ENCODE data around the gene CARD11.
"Not testable (repeated sequence)": the region's sequence is repeated elsewhere in the genome, so short reads cannot be mapped to it uniquely, and the experiment has no call there.

The CARD11 gene

DNA sequence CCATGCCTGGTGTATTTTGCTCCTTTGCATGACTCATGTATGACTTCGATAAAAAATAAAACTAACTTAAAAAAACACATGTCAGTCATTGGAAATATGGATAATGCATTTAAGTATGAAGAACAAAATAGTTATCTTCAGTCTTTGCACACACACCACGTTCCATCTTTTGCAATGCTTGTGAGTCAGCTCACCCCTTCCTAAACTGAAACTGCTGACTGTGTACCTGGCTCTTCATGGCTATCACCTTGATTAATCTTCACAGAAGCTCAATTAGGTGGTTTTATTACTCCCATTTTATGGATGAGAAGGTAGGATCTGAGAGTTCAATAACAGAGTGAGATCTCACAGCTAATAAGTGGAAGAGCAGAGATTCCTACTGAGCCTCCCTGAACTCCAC, 79.5 kb downstream of the CARD11 start:
- DNase-seq (ENCODE audit: low read depth, low spot score) = no peak

DNA sequence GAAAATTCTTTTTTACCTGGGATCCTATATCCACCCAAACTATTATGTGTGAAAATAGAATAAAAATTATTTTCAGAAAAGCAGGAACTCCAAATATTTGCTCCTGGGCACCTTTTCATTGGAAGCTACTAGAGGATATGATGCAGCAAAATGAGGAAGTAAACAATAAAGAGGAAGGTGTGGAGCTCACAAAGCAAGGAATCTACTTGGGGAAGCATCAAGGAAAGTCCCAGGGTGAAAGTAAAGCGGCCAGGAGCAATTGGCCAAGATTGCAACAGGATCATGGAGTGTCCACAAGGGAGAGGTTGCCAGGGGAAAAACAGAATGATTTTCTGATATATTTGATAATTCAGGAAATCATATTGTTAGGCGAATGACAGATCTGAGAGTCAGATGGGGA, 80.8 kb downstream of the CARD11 start:
- DNase-seq (ENCODE audit: low read depth, low spot score) = no peak

DNA sequence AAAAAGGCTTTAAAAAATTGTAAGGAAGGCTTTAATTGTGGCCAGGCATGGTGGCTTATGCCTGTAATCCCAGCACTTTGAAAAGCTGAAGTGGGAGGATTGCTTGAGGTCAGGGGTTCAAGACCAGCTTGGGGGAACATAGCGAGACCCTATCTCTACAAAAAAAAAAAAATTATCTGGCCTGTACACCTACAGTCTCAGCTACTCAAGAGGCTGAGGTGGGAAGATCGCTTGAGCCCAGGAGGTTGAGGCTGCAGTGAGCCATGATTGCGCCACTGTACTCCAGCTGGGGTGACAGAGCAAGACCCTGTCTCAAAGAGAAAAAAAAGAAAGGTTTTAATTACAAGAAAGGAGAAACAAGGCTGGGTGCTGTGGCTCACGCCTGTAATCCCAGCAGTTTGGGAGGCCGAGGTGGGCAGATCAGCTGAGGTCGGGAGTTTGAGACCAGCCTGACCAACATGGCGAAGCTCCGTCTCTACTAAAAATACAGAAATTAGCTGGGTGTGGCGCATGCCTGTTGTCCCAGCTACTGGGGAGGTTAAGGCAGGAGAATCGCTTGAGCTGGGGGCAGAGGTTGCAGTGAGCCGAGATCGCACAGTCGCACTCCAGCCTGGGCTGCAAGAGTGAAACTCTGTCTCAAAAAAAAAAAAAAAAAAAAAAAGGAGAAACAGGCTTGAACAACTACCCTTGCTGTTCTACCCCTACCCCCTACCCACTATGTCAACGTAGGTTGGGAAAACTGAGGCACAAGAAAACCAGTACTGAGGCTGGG, 83.7 kb downstream of the CARD11 start:
- DNase-seq (ENCODE audit: low read depth, low spot score) = no peak

DNA sequence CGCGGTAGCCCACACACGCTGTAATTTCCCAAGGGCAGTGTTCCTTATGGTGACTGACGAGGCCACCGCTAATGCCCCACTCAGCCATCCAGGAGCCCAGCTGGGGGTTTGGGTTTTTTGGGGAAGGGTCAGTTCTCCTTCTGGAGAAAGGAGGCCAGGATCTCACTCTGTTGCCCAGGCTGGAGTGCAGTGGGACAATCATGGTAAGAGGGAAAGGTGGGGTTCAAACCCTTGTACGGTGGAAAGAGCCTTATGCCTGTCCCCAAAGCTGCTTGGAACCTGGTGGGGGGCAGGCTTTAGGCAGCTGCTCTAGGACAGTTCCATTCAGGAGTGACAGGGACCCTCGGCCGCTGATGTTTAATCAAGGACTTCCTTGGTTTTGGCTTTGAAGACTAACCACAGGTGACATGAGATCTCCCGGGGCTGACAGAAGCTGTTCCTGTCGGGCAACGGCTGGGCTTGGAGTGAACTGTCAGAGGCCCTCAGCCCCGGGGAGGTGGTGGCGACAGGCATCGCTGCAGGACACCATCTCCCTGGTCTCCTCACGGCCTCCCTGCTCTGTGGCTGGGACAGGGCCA, 84.5 kb downstream of the CARD11 start:
- DNase-seq (ENCODE audit: low read depth, low spot score) = no peak

GRCh38 chr7:2958416-2959102, 85.1 kb downstream of the CARD11 start:
- DNase-seq (ENCODE audit: low read depth, low spot score) = no peak

GRCh38 chr7:2957369-2957727, 86.3 kb downstream of the CARD11 start:
- DNase-seq (ENCODE audit: low read depth, low spot score) = not testable (repeated sequence)

GRCh38 chr7:2956526-2957368, 86.9 kb downstream of the CARD11 start:
- no peak for DNase-seq (ENCODE audit: low read depth, low spot score)

GRCh38 chr7:2956076-2956475, 87.6 kb downstream of the CARD11 start:
- DNase-seq (ENCODE audit: low read depth, low spot score) = no peak

DNA sequence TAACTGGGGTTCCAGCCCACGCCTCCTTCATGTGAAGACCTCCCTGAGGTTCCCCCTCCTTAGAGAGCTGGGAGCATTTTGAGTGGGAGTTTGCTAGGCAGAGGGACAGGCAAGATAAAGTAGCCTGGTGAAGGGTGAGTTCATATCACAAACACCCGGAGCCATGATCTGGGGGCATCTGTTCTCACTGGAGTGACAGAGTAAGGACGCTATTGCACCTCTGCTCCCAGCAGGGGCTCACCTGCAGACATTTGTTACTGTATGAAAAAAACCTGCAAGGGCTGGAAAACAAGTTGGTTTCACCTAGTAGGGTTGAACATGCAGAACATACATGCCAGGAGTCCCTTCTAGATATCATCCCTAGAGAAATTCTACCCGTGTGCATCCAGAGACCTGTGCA, 88.4 kb downstream of the CARD11 start:
- DNase-seq (ENCODE audit: low read depth, low spot score) = no peak

GRCh38 chr7:2954433-2954853, 89.2 kb downstream of the CARD11 start:
- no peak for DNase-seq (ENCODE audit: low read depth, low spot score)

GRCh38 chr7:2953588-2954407, 89.9 kb downstream of the CARD11 start:
- DNase-seq (ENCODE audit: low read depth, low spot score) = no peak

- no peak for DNase-seq (ENCODE audit: low read depth, low spot score)
Measured at GRCh38 chr7:2953099-2953498, 90.6 kb downstream of the CARD11 start.

- no peak for DNase-seq (ENCODE audit: low read depth, low spot score)
Measured at GRCh38 chr7:2952316-2952715, 91.4 kb downstream of the CARD11 start.

GRCh38 chr7:2950578-2950977, 93.1 kb downstream of the CARD11 start:
- DNase-seq (ENCODE audit: low read depth, low spot score) = no peak

GRCh38 chr7:2948749-2949148, 94.9 kb downstream of the CARD11 start:
- DNase-seq (ENCODE audit: low read depth, low spot score) = no peak

- no peak for DNase-seq (ENCODE audit: low read depth, low spot score)
Measured at GRCh38 chr7:2947058-2947780, 96.4 kb downstream of the CARD11 start.

GRCh38 chr7:2945171-2945570, 98.5 kb downstream of the CARD11 start:
- DNase-seq (ENCODE audit: low read depth, low spot score) = no peak

DNA sequence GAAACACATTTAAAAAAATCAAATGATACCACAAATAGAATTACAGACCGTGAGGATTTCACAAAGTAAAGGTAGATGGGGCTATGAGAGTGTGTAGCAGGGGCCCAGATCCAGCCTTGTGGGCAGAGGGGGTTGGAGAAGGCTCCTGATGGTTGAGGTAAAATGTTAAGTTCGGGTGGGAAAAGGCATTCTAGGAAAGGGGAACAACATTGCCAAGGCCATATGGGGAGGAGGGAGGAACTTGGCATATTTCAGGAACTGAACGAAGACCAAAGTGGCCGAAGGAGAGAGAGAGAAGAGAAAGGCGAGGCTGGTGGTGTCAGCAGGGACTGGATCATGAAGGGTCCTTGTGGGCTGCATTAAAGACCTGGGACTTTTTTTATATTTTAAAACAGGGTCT, 98.9 kb downstream of the CARD11 start:
- DNase-seq (ENCODE audit: low read depth, low spot score) = no peak

DNA sequence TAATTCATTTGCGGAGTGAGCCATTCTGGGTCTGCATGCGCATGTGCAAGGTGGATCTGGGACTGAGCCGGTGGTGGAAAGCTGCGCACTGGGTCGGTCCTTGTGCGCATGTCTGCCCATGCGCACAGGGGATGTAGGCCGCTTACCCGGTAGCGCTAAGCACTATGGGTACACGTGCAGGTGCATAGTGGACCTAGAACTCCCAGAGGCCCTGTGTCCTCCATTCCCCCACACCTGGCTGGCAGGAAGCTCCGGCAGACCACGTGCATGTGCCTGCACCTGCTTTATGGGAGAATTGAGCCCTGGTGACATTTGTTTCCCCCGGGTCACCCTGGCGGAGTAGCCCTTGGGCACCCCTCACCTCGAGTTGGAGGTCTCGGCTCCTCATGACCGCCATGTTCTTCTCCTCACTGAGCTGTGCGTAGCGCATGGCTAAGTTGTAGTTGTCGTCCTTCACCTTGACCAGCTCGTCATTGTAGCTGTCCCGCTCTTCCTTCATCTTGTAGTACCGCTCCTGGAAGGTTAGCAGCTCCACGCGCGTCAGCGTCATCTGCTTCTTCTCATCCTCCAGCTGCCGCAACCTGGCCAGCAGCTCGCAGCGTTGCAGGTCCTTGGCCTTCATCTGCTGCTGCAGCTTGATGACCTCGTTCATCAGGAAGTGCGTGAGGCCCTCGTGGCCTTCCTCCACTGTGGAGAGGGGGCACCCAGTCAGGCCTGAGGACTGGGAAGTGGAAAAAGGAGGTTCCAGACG, 99.6 kb downstream of the CARD11 start:
- no peak for DNase-seq (ENCODE audit: low read depth, low spot score)
